Type B pancreatic cell (in vitro differentiated cells): ENCODE measurements around the gene ZNF775. TPM values are rescaled to one million over a fixed set of nuclear protein-coding genes. Genes with fewer than 3 reads are reported as not detected.

Source experiments
- DNase-seq: peaks from one replicate; pipeline ENCODE4 v3.0.0; 2021; ENCODE audit warnings: mixed read lengths; ENCODE audit not compliant: unreplicated experiment; ENCODE audit errors: extremely low spot score
- H3K27ac Mint-ChIP-seq: 2 replicates; pipeline ENCODE4 v1.8.0; 2021; ENCODE audit warnings: mild to moderate bottlenecking, mixed read lengths
- H3K27me3 Mint-ChIP-seq: 2 replicates; pipeline ENCODE4 v1.8.0; 2021; ENCODE audit warnings: mixed read lengths
- H3K36me3 Mint-ChIP-seq: 2 replicates; pipeline ENCODE4 v1.8.0; 2021; ENCODE audit warnings: mixed read lengths
- H3K4me1 Mint-ChIP-seq: one replicate; pipeline ENCODE4 v1.8.0; 2021; ENCODE audit warnings: mixed read lengths; ENCODE audit not compliant: unreplicated experiment
- H3K4me3 Mint-ChIP-seq: 2 replicates; pipeline ENCODE4 v1.8.0; 2021; ENCODE audit warnings: mild to moderate bottlenecking, mixed read lengths
- H3K9me3 Mint-ChIP-seq: 2 replicates; pipeline ENCODE4 v1.8.0; 2021; ENCODE audit warnings: mixed read lengths
- CTCF ChIP-seq: fragments of 200-600 bp; sonication (generic); conservative IDR thresholded peaks from 2 replicates; pipeline ENCODE4 v1.5.0; 2021; ENCODE audit warnings: antibody characterized with exemption, mild to moderate bottlenecking
- total RNA-seq: library from RNA; stranded (reverse); gene quantifications from 2 replicates; pipeline ENCODE4 v1.2.1, GENCODE V29; 2021; ENCODE audit warnings: low replicate concordance

Gene ZNF775
- total RNA-seq, 1 donor from 2014 or later: 12.3 TPM

DNA sequence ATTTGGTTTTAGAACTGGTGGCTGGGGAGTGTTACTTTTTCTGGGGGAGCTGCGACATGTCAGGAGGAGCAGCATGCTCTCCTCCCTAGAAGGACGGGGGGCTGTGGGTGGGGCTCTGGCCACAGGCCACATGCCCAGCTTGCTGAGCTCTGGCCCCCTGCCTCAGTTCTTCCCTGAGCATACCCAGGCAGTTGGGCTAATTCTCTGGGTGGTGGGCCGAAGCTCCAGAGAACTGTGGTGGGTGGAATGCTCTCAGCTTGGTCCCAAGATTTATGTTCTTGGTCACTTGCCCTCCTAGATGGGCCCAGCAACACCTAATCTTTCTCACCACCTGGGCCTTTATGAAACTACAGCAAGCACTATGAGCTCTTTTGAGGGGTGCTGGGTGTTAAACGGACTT, 5.1 kb upstream of the ZNF775 start:
- H3K4me1 Mint-ChIP-seq: peaks cover 56% of the 10 kb centered on the region
- H3K4me3 Mint-ChIP-seq: peak overlapping the region; percentile 83
- DNase-seq: no peak
- no peaks in the 10 kb centered on the region for H3K9me3 Mint-ChIP-seq
- H3K36me3 Mint-ChIP-seq: peaks cover 23% of the 10 kb centered on the region
- TF ChIP-seq CTCF: no peak
- H3K27me3 Mint-ChIP-seq: no peaks in the 10 kb centered on the region
- H3K27ac Mint-ChIP-seq: peak overlapping the region; percentile 94

DNA sequence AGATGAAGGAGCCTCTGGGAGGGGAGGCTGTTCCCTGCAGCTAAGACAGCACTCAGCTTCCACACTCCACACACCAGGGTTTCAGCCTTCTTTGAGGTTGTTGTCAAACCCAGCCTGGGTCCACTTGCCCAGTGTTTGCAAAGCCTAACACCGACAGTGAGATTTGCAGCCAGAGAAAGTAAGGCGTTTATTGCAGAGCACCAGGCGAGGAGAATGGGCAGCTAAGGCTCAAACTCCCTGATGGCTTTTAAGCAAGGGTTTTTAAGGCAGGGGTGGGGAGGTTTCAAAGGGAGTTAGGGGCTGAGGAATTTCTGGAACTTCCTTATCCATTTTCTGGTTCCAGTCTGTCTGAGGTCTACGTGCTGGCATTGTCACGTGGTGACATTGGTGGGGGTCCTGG, 4.7 kb upstream of the ZNF775 start:
- peaks cover 56% of the 10 kb centered on the region for H3K4me1 Mint-ChIP-seq
- no peak for TF ChIP-seq CTCF
- H3K36me3 Mint-ChIP-seq: peaks cover 23% of the 10 kb centered on the region
- no peaks in the 10 kb centered on the region for H3K27me3 Mint-ChIP-seq
- H3K4me3 Mint-ChIP-seq: peak overlapping the region; percentile 52
- peak overlapping the region; percentile 94 for H3K27ac Mint-ChIP-seq
- DNase-seq: no peak
- no peaks in the 10 kb centered on the region for H3K9me3 Mint-ChIP-seq

DNA sequence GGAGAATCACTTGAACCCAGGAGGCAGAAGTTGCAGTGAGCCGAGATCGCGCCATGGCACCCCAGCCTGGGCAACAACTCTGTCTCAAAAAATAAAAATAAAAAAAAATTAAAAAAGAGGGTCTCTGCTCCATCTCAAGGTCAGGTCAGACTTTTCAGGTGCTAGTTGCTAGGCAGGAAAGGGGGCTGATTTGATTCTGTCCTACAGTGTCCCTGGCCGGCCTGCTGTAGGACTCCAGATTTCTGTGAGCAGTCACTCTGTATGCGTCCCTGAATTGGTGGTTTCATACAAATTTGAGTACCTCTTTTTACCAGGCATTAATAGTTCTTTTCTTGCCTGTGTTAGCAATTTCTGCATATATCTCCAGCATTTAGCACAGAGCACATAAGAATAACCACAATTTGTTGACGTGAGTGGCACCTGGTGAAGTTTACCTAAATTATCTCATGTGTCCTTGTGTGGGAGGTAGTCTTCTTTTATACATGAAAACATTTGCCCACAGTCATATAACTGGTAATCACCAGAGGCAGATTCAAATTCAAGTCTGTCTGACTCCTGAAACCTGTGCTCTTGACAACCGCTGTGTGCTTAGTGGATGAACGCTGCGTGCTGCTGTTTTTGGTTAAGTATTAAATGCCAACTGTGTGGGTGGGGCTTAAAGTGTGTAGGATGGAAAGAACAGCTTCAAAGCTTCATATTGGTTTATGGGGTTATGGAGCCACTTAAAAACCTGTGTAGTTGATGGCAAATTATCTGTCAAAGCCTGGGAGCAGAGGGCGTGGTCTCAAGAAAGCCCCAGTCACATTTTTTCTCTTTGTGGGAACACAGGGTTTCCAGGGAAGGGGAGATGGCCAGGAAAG, 3.2 kb upstream of the ZNF775 start:
- DNase-seq: no peak
- peaks cover 64% of the 10 kb centered on the region for H3K4me1 Mint-ChIP-seq
- no peaks in the 10 kb centered on the region for H3K27me3 Mint-ChIP-seq
- H3K27ac Mint-ChIP-seq: peak overlapping the region; percentile 94
- H3K36me3 Mint-ChIP-seq: peaks cover 18% of the 10 kb centered on the region
- peak overlapping the region; percentile 56 for H3K4me3 Mint-ChIP-seq
- TF ChIP-seq CTCF: no peak
- H3K9me3 Mint-ChIP-seq: no peaks in the 10 kb centered on the region

DNA sequence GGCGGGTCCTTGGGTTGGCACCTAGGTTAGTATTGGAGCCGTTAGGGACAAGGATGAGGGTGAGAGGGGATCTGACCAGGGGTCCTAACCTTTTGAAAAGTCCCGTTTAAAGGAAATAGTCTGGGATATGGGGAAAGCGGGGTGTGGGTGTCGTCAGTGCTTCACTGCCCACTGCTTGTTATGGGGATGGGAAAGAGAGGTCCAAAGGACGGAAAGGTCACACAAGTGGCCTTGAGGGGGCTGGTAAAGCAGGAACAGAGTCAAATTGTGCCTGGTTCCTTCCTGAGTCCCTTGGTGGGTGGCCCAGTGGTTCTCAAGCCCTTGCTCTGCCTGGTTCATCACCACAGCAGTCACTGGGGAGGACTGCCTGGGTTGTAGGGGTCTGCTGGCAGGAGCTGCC, 2.6 kb upstream of the ZNF775 start:
- H3K27ac Mint-ChIP-seq: peak overlapping the region; percentile 76
- H3K36me3 Mint-ChIP-seq: peaks cover 16% of the 10 kb centered on the region
- no peaks in the 10 kb centered on the region for H3K9me3 Mint-ChIP-seq
- H3K4me1 Mint-ChIP-seq: peaks cover 67% of the 10 kb centered on the region
- H3K4me3 Mint-ChIP-seq: peak overlapping the region; percentile 56
- TF ChIP-seq CTCF: no peak
- H3K27me3 Mint-ChIP-seq: no peaks in the 10 kb centered on the region
- DNase-seq: no peak

- H3K9me3 Mint-ChIP-seq: no peaks in the 10 kb centered on the region
- DNase-seq: no peak
- peaks cover 67% of the 10 kb centered on the region for H3K4me1 Mint-ChIP-seq
- H3K27me3 Mint-ChIP-seq: no peaks in the 10 kb centered on the region
- H3K27ac Mint-ChIP-seq: peak overlapping the region; percentile 94
- H3K4me3 Mint-ChIP-seq: peak overlapping the region; percentile 85
- TF ChIP-seq CTCF: no peak
- peaks cover 16% of the 10 kb centered on the region for H3K36me3 Mint-ChIP-seq
Measured at GRCh38 chr7:150377196-150377595, 1.9 kb upstream of the ZNF775 start.
